GM12891 (cell line): ENCODE results near the gene CD163L1.
"Not testable (repeated sequence)": the region's sequence is repeated elsewhere in the genome, so short reads cannot be mapped to it uniquely, and the experiment has no call there.

Experiments used
- DNase-seq: peaks from one replicate; pipeline ENCODE4 v3.0.0; 2011; ENCODE audit warnings: low spot score; ENCODE audit not compliant: insufficient read length
- FAIRE-seq: peaks from 2 replicates; lab custom pipeline; 2011; peaks lifted over from hg19 to GRCh38; lab: Jason Lieb, UNC
- PAX5 ChIP-seq: IDR thresholded peaks from 2 replicates; pipeline ENCODE4 v1.6.1; 2011; ENCODE audit warnings: low read length, moderate library complexity, mild to moderate bottlenecking; ENCODE audit not compliant: insufficient read depth, severe bottlenecking
- POLR2A ChIP-seq: IDR thresholded peaks from 2 replicates; pipeline ENCODE4 v1.6.1; 2011; ENCODE audit warnings: low read depth, low read length, control low read depth
- POLR2AphosphoS5 ChIP-seq: IDR thresholded peaks from 2 replicates; pipeline ENCODE4 v1.6.1; 2011; ENCODE audit warnings: low read depth, low read length, control low read depth
- POU2F2 ChIP-seq: IDR thresholded peaks from 2 replicates; pipeline ENCODE4 v1.6.1; 2011; ENCODE audit warnings: low read depth, mild to moderate bottlenecking, control low read depth, low read length, moderate library complexity
- SPI1 ChIP-seq: IDR thresholded peaks from 2 replicates; pipeline ENCODE4 v1.6.1; 2011; ENCODE audit warnings: low read depth, low read length, control low read depth
- TAF1 ChIP-seq: IDR thresholded peaks from 2 replicates; pipeline ENCODE4 v1.6.1; 2011; ENCODE audit warnings: low read depth, low read length, control low read depth

CD163L1 gene

DNA sequence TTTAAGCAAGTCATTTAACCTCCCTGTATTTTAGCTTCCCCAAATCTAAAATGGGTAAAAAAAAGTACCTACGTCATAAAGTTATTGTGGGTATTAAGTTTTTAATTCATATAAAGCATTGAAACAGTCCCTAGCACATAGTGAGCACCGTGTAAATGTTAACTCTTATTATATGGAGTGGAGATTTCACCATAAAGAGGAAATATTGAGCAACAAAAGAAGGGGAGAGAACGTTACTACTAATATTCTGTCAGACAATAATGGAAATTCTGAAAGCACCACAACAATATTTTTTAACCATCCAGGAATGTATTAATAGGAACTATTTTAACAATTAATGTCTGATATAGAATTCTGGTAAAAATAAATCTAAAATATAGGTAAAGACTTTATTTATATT, 7.8 kb upstream of the CD163L1 start:
- no peak for TF ChIP-seq POLR2AphosphoS5
- TF ChIP-seq SPI1: no peak
- TF ChIP-seq TAF1: no peak
- TF ChIP-seq POLR2A: no peak
- no peak for TF ChIP-seq POU2F2
- TF ChIP-seq PAX5: no peak

DNA sequence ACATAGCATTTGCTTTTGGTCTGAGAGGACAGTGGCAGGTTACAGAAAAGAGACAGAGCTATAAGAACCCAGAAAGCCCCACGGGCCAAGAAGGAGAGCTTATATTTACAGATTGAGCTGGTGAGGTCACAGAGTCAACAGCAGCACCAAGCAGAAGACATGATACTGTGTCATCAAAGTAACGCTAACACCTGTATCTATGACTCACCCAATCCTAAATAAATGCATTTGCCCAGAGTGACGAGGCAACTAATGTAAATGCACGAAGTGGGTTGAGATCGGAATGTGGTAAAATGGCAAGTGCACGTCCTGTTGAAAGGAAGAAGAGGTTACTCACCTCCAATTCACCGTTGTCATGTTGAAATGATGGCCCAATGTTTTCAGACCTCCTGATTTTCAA, 6.7 kb upstream of the CD163L1 start:
- DNase-seq: no peak

More for the DNA sequence above, 7.8 kb upstream of the CD163L1 start:
- FAIRE-seq (no peak), DNase-seq (no peak)

DNA sequence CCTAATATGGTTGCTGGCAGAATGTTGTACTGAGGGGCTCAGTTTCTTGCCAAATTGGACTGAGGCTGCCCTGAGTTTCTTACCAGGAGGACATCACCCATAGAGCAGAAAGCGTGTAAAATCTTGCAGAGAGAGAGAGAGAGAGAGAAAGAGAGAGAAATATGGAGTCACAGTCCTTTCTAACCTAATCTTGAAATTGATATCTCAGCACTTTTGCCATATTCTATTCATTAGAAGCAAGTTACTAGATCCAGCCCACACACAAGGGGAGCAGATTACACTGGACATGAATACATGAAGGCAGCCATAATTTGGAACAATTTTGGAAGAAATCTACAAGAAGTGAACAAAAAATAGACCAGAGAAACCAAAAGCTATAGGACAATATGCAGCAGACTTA, 4.1 kb upstream of the CD163L1 start:
- TF ChIP-seq PAX5: no peak
- no peak for TF ChIP-seq POLR2A
- TF ChIP-seq POU2F2: no peak
- TF ChIP-seq POLR2AphosphoS5: no peak
- no peak for TF ChIP-seq TAF1
- no peak for TF ChIP-seq SPI1
- DNase-seq (no peak), FAIRE-seq (no peak)

More for the DNA sequence above, 6.7 kb upstream of the CD163L1 start:
- TF ChIP-seq SPI1 (no peak), PAX5 (no peak), POU2F2 (no peak), POLR2AphosphoS5 (no peak), TAF1 (no peak), POLR2A (no peak)
- FAIRE-seq: no peak

DNA sequence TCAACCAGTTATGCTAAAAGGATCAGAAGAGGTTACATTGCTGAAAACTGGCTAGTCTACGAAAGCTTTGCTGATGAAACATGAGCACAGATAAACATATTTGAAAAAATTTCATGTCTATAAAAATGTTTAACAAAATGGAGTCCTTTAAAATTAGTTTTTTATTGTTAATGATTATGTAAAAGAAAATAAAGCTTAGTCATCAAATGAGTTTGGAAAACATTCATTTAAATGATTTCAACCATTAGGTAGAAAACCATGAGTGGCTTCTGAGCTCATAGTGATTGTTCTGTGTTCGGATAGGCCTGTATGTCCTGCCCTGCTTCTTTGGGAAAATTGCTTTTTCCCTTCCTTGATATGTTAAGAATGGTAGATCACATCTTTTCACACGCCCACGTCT, 584 bp upstream of the CD163L1 start:
- FAIRE-seq: no peak
- TF ChIP-seq POLR2A: no peak
- TF ChIP-seq POU2F2: no peak
- no peak for TF ChIP-seq TAF1
- no peak for TF ChIP-seq POLR2AphosphoS5
- TF ChIP-seq PAX5: no peak
- TF ChIP-seq SPI1: no peak
- no peak for DNase-seq

DNA sequence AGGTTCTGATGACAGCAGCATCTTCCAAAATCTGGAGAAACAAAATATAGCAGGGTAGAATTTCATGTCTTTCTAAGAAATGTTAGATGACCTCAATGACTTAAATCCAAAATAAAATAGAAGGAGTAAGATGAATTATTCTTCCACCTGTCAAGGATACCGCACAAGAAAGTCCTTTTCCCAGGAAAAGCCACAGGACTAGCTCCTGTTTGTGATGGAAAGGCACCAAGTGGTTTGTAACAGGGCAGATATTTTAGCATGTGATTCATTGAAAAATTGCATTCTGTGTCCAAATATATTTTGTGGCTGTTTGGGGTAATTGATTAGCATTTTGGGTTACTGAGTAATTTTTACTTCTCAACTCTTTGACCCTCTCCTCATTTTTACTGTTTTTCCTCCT, 2.7 kb downstream of the CD163L1 start:
- TF ChIP-seq POLR2AphosphoS5 (no peak), POU2F2 (no peak), SPI1 (no peak), TAF1 (no peak), PAX5 (no peak)
- FAIRE-seq: no peak

DNA sequence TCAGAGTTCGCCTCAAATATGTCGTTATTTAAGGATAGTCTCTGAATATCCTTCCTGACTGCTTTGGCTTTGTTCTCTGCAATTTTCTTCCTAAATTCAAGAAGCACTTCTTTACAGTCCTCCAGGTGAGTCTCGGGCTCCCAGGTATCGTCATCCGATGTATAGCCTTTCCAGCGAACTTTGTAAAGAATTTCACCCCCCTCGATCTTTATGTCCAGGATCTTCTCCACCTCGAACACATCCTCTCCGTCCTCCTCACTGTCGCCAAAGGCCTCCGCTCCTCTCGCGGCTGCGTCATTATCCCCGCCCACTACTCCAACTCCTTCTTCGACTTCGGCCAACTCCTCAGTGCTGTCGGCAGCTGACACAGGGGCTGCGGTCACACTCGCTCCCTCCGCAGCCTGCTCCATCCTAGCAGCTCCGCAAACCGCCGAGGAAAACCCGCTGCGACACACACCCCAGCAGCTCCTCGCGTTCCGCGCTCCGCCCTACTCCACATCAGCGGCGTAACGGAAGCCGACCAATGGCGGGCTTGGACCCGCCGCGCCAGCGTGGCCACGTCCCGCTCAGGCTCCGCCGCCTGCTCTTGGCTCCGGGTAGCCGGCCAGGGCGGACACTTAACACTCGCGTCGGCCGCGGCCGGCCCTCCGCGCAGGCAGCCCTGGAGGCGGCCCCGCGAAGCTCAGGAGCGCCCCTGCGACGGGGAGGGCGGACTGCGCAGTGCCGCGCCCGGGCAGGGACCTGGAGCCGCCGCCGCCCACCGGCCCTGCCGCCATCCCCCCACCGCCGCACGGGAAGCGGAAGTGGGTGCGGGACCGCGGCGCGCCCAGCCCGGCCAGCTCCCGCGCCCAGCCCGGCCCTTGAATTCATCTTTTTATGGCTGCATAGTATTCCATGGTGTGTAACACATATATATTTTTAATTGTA, 4.1 kb downstream of the CD163L1 start:
- TF ChIP-seq PAX5 (no peak), POLR2A (no peak), POLR2AphosphoS5 (no peak), TAF1 (no peak), POU2F2 (no peak)
- FAIRE-seq: peak; percentile 35
- no peak for DNase-seq

More for the DNA sequence above, 2.7 kb downstream of the CD163L1 start:
- DNase-seq: no peak

DNA sequence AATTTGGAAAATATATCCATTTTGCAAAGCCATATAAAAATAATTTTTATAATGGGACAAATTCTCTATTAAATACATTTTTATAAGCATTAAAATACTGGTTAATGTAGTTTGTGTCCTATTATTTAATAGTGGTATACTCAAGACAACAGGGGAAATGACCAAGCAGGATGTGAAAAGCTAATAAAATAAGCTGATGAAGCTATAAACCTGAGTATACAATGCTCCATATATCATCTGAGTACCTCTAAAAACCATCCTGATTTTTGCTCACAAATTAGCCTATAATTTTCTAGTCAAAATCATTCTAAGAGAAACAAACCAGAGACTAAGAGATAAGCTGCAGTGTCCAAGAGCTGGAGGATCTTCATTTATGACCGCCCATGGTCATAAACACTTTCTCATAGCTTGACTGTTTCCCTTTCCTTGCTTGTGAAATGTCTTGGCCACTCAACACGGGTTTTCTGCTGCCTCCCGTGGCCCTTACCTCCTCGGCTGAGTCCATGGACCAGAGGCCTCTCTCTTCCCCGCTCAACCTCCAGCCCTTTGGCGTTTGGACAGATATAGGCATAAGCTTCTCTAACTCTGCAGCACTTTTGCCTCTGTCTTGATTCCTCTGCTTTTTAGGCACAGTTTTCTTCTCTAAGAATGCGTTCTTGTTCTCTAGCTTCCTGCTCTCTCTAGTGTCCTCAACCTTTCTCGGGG, 5.5 kb downstream of the CD163L1 start:
- not testable (repeated sequence) for FAIRE-seq

DNA sequence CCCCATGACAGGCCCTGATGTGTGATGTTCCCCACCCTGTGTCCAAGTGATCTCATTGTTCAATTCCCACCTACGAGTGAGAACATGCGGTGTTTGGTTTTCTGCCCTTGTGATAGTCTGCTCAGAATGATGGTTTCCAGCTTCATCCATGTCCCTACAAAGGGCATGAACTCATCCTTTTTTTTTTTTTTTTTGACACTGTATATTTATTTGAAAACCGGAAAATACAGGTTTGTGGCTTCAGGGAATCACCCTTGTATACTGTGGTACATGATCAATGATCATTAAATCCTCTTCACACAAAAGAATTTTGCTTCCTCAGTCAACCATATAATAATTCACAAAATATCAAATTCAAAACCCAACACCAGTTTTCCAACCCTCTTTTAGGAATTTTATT, 6.5 kb downstream of the CD163L1 start:
- FAIRE-seq, DNase-seq: not testable (repeated sequence)

More for the DNA sequence above, 5.5 kb downstream of the CD163L1 start:
- not testable (repeated sequence) for DNase-seq

DNA sequence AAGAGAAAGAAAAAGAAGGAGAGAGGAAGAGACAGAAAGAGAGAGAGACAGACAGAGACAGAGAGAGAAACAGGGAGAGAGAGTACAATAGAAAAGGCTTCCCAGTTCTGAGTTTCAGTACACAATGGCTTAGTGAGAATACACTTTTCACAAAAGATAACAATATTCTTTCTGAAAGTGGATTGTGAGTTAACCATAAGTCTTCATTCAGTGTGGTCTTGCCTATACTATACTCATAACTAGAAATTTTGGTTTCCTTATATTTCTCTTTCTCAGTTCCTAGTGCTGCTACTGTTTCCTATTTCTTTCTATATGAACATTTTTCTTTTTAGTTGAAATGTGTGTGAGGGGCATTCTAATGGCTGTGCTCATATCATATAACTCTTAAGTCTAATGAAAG, 9.3 kb downstream of the CD163L1 start:
- no peak for TF ChIP-seq POLR2AphosphoS5
- no peak for TF ChIP-seq POU2F2
- TF ChIP-seq TAF1: no peak
- no peak for TF ChIP-seq PAX5
- TF ChIP-seq POLR2A: no peak
- TF ChIP-seq SPI1: no peak
- no peak for FAIRE-seq
- DNase-seq: no peak

DNA sequence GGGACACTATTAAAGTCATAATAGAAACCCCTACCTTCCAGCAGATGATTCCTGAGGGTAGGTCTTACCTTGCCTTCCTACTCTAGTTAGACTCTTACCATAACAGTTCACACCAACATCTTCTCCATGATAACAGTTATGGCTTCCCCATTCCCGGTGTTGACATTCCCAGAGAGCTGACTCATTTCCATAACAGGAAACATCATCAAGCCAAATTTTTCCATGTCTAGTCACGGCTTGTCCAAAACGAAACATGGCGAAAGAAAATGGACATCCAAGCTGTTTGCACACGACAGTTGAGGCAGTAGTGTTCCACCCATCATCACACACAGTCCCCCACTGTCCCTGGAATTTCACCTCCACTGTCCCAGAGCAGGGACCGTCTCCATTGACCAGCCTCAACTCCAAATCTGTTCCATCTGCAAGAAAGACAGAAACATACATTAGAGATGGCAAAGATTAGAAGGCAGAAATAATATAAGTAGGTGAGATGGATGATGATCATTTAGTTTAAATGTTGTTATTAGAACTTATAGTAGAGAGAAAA, 10.6 kb downstream of the CD163L1 start:
- TF ChIP-seq POU2F2 (no peak), SPI1 (no peak), PAX5 (no peak), TAF1 (no peak), POLR2AphosphoS5 (no peak), POLR2A (no peak)
- DNase-seq: no peak
- FAIRE-seq: no peak
